H9 (cell line): ENCODE data around the gene ZNF106. TPM values are rescaled to one million over a fixed set of nuclear protein-coding genes. Genes with fewer than 3 reads are reported as not detected.

Experiments
- DNase-seq: peaks from one replicate; pipeline ENCODE4 v3.0.0-alpha.2; 2017
- H2AFZ ChIP-seq: one replicate; pipeline ENCODE4 v1.6.1; 2013; ENCODE audit warnings: mild to moderate bottlenecking, low read length, control low read depth, moderate library complexity
- H2AK5ac ChIP-seq: 2 replicates; pipeline ENCODE4 v1.6.1; 2013; ENCODE audit warnings: low read length, control low read depth, mixed read lengths; ENCODE audit not compliant: insufficient read length
- H2BK120ac ChIP-seq: one replicate; pipeline ENCODE4 v1.6.1; 2013; ENCODE audit warnings: low read depth, mild to moderate bottlenecking, low read length, control low read depth, inconsistent platforms; ENCODE audit not compliant: poor library complexity, severe bottlenecking
- H2BK12ac ChIP-seq: 2 replicates; pipeline ENCODE4 v1.6.1; 2013; ENCODE audit warnings: low read length, control low read depth, mixed read lengths, low read depth; ENCODE audit not compliant: insufficient read length
- H2BK15ac ChIP-seq: 2 replicates; pipeline ENCODE4 v1.6.1; 2013; ENCODE audit warnings: low read depth, low read length, control low read depth
- H2BK20ac ChIP-seq: one replicate; pipeline ENCODE4 v1.6.1; 2013; ENCODE audit warnings: low read depth, mild to moderate bottlenecking, low read length, control low read depth, inconsistent platforms; ENCODE audit not compliant: poor library complexity, severe bottlenecking
- H2BK5ac ChIP-seq: 2 replicates; pipeline ENCODE4 v1.6.1; 2013; ENCODE audit warnings: low read length, control low read depth, mixed read lengths; ENCODE audit not compliant: insufficient read length
- H3K14ac ChIP-seq: 2 replicates; pipeline ENCODE4 v1.6.1; 2013; ENCODE audit warnings: low read length, control low read depth; ENCODE audit not compliant: insufficient read depth
- H3K18ac ChIP-seq: 2 replicates; pipeline ENCODE4 v1.6.1; 2013; ENCODE audit warnings: low read depth, mild to moderate bottlenecking, mixed read lengths, low read length, control low read depth; ENCODE audit not compliant: insufficient read length
- H3K23ac ChIP-seq: 2 replicates; pipeline ENCODE4 v1.6.1; 2013; ENCODE audit warnings: low read length, control low read depth, mixed read lengths, low read depth; ENCODE audit not compliant: insufficient read length
- H3K23me2 ChIP-seq: 2 replicates; pipeline ENCODE4 v1.6.1; 2013; ENCODE audit warnings: low read depth, mild to moderate bottlenecking, mixed read lengths, low read length, control low read depth; ENCODE audit not compliant: insufficient read length, poor library complexity, severe bottlenecking
- H3K27ac ChIP-seq: 2 replicates; pipeline ENCODE4 v1.5.1; 2013; ENCODE audit warnings: low read length, control low read depth, mixed read lengths, low read depth; ENCODE audit not compliant: insufficient read length
- H3K27me3 ChIP-seq: 2 replicates; pipeline ENCODE4 v1.6.1; 2013; ENCODE audit warnings: low read length, control low read depth, inconsistent platforms; ENCODE audit not compliant: insufficient read depth
- H3K4ac ChIP-seq: 2 replicates; pipeline ENCODE4 v1.6.1; 2013; ENCODE audit warnings: low read depth, mild to moderate bottlenecking, control low read depth, inconsistent platforms, low read length, moderate library complexity
- H3K4me1 ChIP-seq: 2 replicates; pipeline ENCODE4 v1.6.1; 2013; ENCODE audit warnings: low read length, control low read depth, inconsistent platforms; ENCODE audit not compliant: insufficient read depth
- H3K4me2 ChIP-seq: 2 replicates; pipeline ENCODE4 v1.6.1; 2013; ENCODE audit warnings: low read length, control low read depth, mixed read lengths; ENCODE audit not compliant: insufficient read length, insufficient read depth
- H3K56ac ChIP-seq: 2 replicates; pipeline ENCODE4 v1.6.1; 2013; ENCODE audit warnings: low read depth, mild to moderate bottlenecking, mixed read lengths, low read length, control low read depth; ENCODE audit not compliant: insufficient read length
- H3K79me1 ChIP-seq: 2 replicates; pipeline ENCODE4 v1.6.1; 2013; ENCODE audit warnings: low read depth, mild to moderate bottlenecking, moderate library complexity, low read length, control low read depth, inconsistent platforms; ENCODE audit not compliant: insufficient read depth, poor library complexity, severe bottlenecking
- H3K79me2 ChIP-seq: 2 replicates; pipeline ENCODE4 v1.6.1; 2013; ENCODE audit warnings: low read length, control low read depth, inconsistent platforms; ENCODE audit not compliant: insufficient read depth
- H3K9ac ChIP-seq: 2 replicates; pipeline ENCODE4 v1.6.1; 2013; ENCODE audit warnings: low read length, control low read depth, mixed read lengths; ENCODE audit not compliant: insufficient read length; ENCODE audit errors: extremely low read depth
- H3K9me3 ChIP-seq: one replicate; pipeline ENCODE4 v1.6.1; 2013; ENCODE audit warnings: low read depth, low read length, inconsistent platforms; ENCODE audit not compliant: control insufficient read depth
- H3T11ph ChIP-seq: one replicate; pipeline ENCODE4 v1.6.1; 2013; ENCODE audit warnings: mild to moderate bottlenecking, low read length, control low read depth, inconsistent platforms
- H4K20me1 ChIP-seq: one replicate; pipeline ENCODE4 v1.6.1; 2013; ENCODE audit not compliant: control insufficient read depth, insufficient read length, insufficient read depth
- H4K5ac ChIP-seq: 2 replicates; pipeline ENCODE4 v1.6.1; 2013; ENCODE audit warnings: low read depth, mild to moderate bottlenecking, mixed read lengths, low read length, control low read depth; ENCODE audit not compliant: insufficient read length
- H4K8ac ChIP-seq: replicated peaks from 2 replicates; pipeline ENCODE4 v1.6.1; 2013; ENCODE audit warnings: low read length, control low read depth, mixed read lengths, low read depth; ENCODE audit not compliant: insufficient read length
- H4K91ac ChIP-seq: 2 replicates; pipeline ENCODE4 v1.6.1; 2013; ENCODE audit warnings: low read depth, mild to moderate bottlenecking, moderate library complexity, mixed read lengths, low read length, control low read depth; ENCODE audit not compliant: insufficient read length
- H3K27ac Mint-ChIP-seq, 3 experiments: 2 replicates in 2 of 3; 3 replicates in 1 of 3; pipeline ENCODE4 v1.8.0; 2020 to 2021; ENCODE audit warnings: mixed read lengths in 3 of 3, mild to moderate bottlenecking in 1 of 3, moderate library complexity in 1 of 3
- H3K27me3 Mint-ChIP-seq: 2 replicates; pipeline ENCODE4 v1.8.0; 2021; ENCODE audit warnings: low read depth, mild to moderate bottlenecking, moderate library complexity, mixed read lengths
- H3K36me3 Mint-ChIP-seq, 3 experiments: 2 replicates in 2 of 3; 3 replicates in 1 of 3; pipeline ENCODE4 v1.8.0; 2020 to 2021; ENCODE audit warnings: low read depth in 3 of 3, mixed read lengths in 3 of 3; ENCODE audit not compliant: insufficient read depth in 1 of 3
- H3K4me1 Mint-ChIP-seq, 2 experiments: 2 replicates each; pipeline ENCODE4 v1.8.0; 2020; ENCODE audit warnings: mixed read lengths in 2 of 2
- H3K4me3 Mint-ChIP-seq, 2 experiments: 2 replicates in 1 of 2; 3 replicates in 1 of 2; pipeline ENCODE4 v1.8.0; 2020 to 2021; ENCODE audit warnings: mild to moderate bottlenecking in 2 of 2, mixed read lengths in 2 of 2, moderate library complexity in 1 of 2
- H3K9me3 Mint-ChIP-seq, 2 experiments: 2 replicates in 1 of 2; 3 replicates in 1 of 2; pipeline ENCODE4 v1.8.0; 2020; ENCODE audit warnings: mild to moderate bottlenecking in 2 of 2, mixed read lengths in 2 of 2, moderate library complexity in 1 of 2
- WGBS: extraction: QIAGEN DNeasy Blood & Tissue Kit; methylation state at CpG from one replicate; pipeline ENCODE4 v1.1.7; 2013; ENCODE audit warnings: missing lambda C conversion rate, low lambda C conversion rate, mixed read lengths; ENCODE audit not compliant: insufficient read length; ENCODE audit errors: extremely low coverage; 5-methylcytosine and 5-hydroxymethylcytosine counted together
- total RNA-seq: library from RNA; stranded (reverse); gene quantifications from 2 replicates; pipeline ENCODE4 v1.2.1, GENCODE V29; 2021
- TF ChIP-seq, protein P1 (sequence below): fragments of 200-600 bp; sonication (generic); conservative IDR thresholded peaks from 3 replicates; pipeline ENCODE4 v1.8.0; 2021; ENCODE audit warnings: antibody characterized with exemption, mild to moderate bottlenecking

Gene ZNF106
- total RNA-seq, 1 experiment from 2014 or later, result 55.0 TPM

DNA sequence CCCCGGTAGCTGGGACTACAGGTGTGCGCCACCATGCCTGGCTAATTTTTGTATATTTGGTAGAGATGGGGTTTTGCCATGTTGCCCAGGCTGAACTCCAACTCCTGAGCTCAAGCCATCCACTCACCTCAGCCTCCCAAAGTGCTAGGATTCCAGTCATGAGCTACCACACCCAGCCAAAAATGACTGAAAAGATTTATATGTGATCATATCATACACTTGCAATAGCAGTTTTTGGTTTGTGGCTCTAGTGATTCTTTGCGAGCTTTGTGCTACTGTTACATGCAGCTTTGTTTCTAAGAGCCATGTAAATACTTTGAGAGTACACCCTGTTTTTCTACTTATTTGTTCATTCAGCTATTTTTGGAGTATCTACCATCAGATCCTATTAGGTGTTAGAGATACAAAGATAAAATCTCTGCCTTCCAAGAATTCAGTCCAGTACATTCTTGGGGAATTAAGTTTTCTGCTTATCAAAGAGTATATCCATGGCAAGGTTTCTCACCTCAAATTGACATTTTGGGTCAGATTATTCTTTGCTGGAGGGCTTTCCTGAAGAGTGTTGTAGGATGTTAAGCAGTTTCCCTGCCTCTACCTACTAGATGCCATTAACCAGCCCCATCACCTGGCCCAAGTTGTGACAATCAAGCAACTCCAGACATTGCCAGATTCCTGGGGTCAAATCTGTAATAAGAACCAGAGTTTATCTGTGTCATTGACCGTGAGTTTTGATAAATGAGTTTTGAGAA, 19.5 kb upstream of the ZNF106 start:
- Histone ChIP-seq H3K79me2 (no peaks in the 10 kb centered on the region), H2BK120ac (no peak overlapping the region), H4K20me1 (no peaks in the 10 kb centered on the region), H4K91ac (no peak overlapping the region), H4K8ac (no peak overlapping the region), H3K14ac (no peak overlapping the region), H3K9me3 (no peaks in the 10 kb centered on the region), H2BK15ac (no peak overlapping the region), H2AK5ac (no peak overlapping the region), H2AFZ (no peak overlapping the region), H3K79me1 (peaks cover 3% of the 10 kb centered on the region), H3K4ac (no peak overlapping the region), H3K27me3 (no peaks in the 10 kb centered on the region), H3K56ac (no peak overlapping the region), H3K27ac (no peak overlapping the region), H3K18ac (no peak overlapping the region), H3K4me2 (no peak overlapping the region), H3K4me1 (no peaks in the 10 kb centered on the region), H2BK20ac (no peak overlapping the region), H3K9ac (no peak overlapping the region), H3K23me2 (no peaks in the 10 kb centered on the region), H2BK12ac (no peak overlapping the region), H4K5ac (no peak overlapping the region), H2BK5ac (no peak overlapping the region), H3K23ac (no peak overlapping the region), H3T11ph (no peak overlapping the region)
- no peak for DNase-seq
- H3K4me3 Mint-ChIP-seq, result no peak overlapping the region
- H3K4me1 Mint-ChIP-seq, result peaks cover under 1% of the 10 kb centered on the region in 2 experiments; a peak in 3 of 4 replicates
- no peaks in the 10 kb centered on the region for H3K27me3 Mint-ChIP-seq
- H3K36me3 Mint-ChIP-seq, result peaks cover 10 to 29% (median 23%) of the 10 kb centered on the region in 3 experiments; a peak in 6 of 7 replicates
- no peak overlapping the region for H3K27ac Mint-ChIP-seq
- TF ChIP-seq, protein P1, sequence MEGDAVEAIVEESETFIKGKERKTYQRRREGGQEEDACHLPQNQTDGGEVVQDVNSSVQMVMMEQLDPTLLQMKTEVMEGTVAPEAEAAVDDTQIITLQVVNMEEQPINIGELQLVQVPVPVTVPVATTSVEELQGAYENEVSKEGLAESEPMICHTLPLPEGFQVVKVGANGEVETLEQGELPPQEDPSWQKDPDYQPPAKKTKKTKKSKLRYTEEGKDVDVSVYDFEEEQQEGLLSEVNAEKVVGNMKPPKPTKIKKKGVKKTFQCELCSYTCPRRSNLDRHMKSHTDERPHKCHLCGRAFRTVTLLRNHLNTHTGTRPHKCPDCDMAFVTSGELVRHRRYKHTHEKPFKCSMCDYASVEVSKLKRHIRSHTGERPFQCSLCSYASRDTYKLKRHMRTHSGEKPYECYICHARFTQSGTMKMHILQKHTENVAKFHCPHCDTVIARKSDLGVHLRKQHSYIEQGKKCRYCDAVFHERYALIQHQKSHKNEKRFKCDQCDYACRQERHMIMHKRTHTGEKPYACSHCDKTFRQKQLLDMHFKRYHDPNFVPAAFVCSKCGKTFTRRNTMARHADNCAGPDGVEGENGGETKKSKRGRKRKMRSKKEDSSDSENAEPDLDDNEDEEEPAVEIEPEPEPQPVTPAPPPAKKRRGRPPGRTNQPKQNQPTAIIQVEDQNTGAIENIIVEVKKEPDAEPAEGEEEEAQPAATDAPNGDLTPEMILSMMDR, result no peak
- WGBS, result no CpG with 5 or more reads among the region's 4 CpGs
- no peaks in the 10 kb centered on the region for H3K9me3 Mint-ChIP-seq
